Muscle of leg (tissue), 11 donors: ENCODE measurements around the gene CACNA2D4. TPM values are rescaled to one million over a fixed set of nuclear protein-coding genes. Genes with fewer than 3 reads are reported as not detected.

Experiments used
- DNase-seq: peaks from one replicate; pipeline ENCODE4 v3.0.0; 2013
- H3K27ac ChIP-seq: one replicate; pipeline ENCODE4 v1.5.1; 2013; ENCODE audit warnings: mild to moderate bottlenecking, low read length, control low read depth
- H3K27me3 ChIP-seq: one replicate; pipeline ENCODE4 v1.6.1; 2013; ENCODE audit warnings: low read length; ENCODE audit not compliant: control insufficient read depth, insufficient read depth
- H3K36me3 ChIP-seq: one replicate; pipeline ENCODE4 v1.6.1; 2013; ENCODE audit warnings: low read length; ENCODE audit not compliant: control insufficient read depth, insufficient read depth
- H3K4me1 ChIP-seq: one replicate; pipeline ENCODE4 v1.6.1; 2013; ENCODE audit warnings: low read length; ENCODE audit not compliant: control insufficient read depth, insufficient read depth
- H3K4me3 ChIP-seq: one replicate; pipeline ENCODE4 v1.5.1; 2013; ENCODE audit warnings: low read length, control low read depth
- H3K9me3 ChIP-seq: replicated peaks from 2 replicates; pipeline ENCODE4 v1.6.1; 2013; ENCODE audit warnings: low read depth, low read length; ENCODE audit not compliant: control insufficient read depth
- WGBS: methylation state at CpG from one replicate; pipeline ENCODE4 v1.1.5; 2013; ENCODE audit warnings: missing lambda C conversion rate; ENCODE audit not compliant: insufficient coverage; 5-methylcytosine and 5-hydroxymethylcytosine counted together
- polyA plus RNA-seq, 8 donors: library from polyadenylated mRNA; unstranded; fragments of 120-200 nt; gene quantifications; one replicate each; pipeline versions ENCODE4 v1.2.1 to v1.2.3, GENCODE V29; 2013; ENCODE audit warnings: inconsistent platforms in 1 of 8, low replicate concordance in 1 of 8; ENCODE audit not compliant: insufficient read length in 8 of 8, insufficient read depth in 1 of 8
- total RNA-seq: library from RNA; stranded (reverse); fragments of 120-200 nt; gene quantifications from one replicate; pipeline ENCODE4 v1.2.4, GENCODE V29; 2013

The CACNA2D4 gene
- total and polyA plus RNA-seq, 9 donors: 1.4 to 4.2 (median 2.6) TPM

- WGBS: 92% methylated on average over 22 of the region's 24 CpGs
- Histone ChIP-seq H3K9me3 (no peaks in the 10 kb centered on the region), H3K36me3 (no peaks in the 10 kb centered on the region), H3K4me3 (no peak overlapping the region), H3K27ac (no peak overlapping the region), H3K4me1 (no peaks in the 10 kb centered on the region), H3K27me3 (peaks cover 5% of the 10 kb centered on the region)
- DNase-seq: no peak
Observed at GRCh38 chr12:1870998-1871917, 47.2 kb downstream of the CACNA2D4 start.

DNA sequence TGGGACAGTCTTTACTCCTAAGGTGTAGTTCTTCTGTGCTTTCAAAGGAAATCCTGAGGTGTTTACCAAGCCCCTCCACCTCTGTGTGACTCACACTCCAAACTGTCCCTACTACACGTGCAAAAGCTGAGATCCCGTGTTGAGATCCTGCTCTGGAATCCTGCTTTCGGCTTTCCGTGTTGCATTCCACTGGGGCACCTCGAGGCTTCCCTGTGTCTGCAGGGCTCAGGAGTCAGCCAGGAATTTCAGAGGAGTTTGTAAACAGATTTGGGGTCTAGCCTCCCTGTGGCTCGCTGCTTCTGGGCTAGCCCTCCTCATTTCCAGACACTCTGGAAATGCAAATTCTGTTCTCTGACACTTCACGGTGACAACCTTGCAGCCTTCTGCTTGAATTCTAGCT, 48.4 kb downstream of the CACNA2D4 start:
- no peak for DNase-seq
- Histone ChIP-seq H3K9me3 (no peaks in the 10 kb centered on the region), H3K27me3 (peaks cover 7% of the 10 kb centered on the region), H3K36me3 (no peaks in the 10 kb centered on the region), H3K27ac (no peak overlapping the region), H3K4me3 (no peak overlapping the region), H3K4me1 (no peaks in the 10 kb centered on the region)
- 55% methylated on average over 7 of the region's 7 CpGs for WGBS

DNA sequence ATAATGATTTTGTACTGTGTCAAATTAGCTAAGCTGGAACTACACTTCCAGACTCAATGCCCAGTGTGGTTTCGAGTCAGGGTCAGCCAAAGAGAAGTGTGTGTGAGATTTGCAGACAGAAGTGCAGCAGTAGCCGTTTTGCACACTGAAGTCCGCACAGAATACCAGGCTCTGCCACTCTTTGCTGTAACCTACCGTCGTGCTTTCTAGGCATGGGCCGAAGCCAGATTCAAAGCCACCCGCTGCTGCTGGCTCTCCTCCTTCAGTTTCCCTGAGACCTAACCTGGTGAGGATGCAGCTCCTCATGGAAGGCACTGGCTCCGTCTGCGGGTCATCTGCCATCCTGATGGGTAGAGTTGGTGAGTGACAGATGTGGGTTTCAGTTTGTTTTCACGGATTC, 49.3 kb downstream of the CACNA2D4 start:
- Histone ChIP-seq H3K9me3 (no peaks in the 10 kb centered on the region), H3K4me1 (no peaks in the 10 kb centered on the region), H3K27ac (no peak overlapping the region), H3K4me3 (no peak overlapping the region), H3K36me3 (no peaks in the 10 kb centered on the region), H3K27me3 (peaks cover 15% of the 10 kb centered on the region)
- 85% methylated on average over 7 of the region's 10 CpGs for WGBS
- DNase-seq: no peak

DNA sequence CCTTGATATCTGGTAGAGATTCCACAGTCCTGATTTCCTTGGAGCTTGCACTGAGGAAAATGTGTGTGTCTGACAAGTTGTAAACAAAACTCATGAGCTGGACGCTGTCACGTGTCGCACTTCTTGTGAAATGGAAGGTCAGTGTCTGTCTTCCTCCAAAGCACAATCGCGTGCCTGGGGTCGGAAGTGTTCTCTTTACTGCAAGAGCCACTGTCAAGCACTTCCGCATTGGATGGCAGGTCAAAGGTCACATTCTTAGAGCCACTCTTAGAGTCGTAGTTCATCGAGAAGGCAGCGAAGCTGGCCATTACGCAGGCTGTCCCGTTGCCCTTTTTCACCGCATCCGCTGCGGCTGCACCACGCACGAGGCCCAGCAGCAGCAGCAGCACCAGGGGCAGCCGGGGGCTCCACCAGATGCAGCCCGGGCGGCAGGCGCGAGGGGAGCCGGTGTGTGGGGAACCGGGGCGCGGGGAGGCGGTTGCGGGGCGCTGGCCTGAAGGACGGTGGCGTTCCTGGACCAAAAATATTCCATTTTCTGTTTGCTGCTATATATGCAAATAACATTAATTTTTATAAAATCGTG, 53.1 kb downstream of the CACNA2D4 start:
- H3K27me3 ChIP-seq: peaks cover 18% of the 10 kb centered on the region
- 83% methylated on average over 23 of the region's 32 CpGs for WGBS

DNA sequence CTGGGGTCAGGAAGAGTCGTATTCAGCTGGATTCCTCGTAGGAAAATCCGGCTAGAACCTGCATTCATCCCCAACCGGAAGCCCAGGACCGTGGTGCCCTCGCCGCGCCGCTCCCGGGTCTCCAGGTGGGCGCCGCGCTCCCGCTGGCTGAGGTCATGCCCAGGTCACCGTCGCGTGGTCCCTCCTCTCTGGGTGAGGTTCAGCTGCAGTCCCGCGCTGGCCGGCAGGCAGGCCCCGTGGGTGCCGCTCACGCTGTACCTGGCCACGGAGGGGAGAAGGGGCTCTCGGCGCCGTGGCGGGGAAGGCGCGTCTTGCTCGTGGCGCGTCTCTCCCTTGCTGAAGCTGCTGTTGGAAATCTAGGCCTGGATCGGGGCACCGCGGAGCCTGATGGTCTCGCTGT, 53.6 kb downstream of the CACNA2D4 start:
- 55% methylated on average over 35 of the region's 37 CpGs for WGBS
- H3K27me3 ChIP-seq: peaks cover 16% of the 10 kb centered on the region
- no peaks in the 10 kb centered on the region for H3K9me3 ChIP-seq

More for the DNA sequence above, 53.1 kb downstream of the CACNA2D4 start:
- Histone ChIP-seq H3K36me3 (no peaks in the 10 kb centered on the region), H3K4me1 (no peaks in the 10 kb centered on the region), H3K27ac (no peak overlapping the region), H3K4me3 (no peak overlapping the region), H3K9me3 (no peaks in the 10 kb centered on the region)
- no peak for DNase-seq

DNA sequence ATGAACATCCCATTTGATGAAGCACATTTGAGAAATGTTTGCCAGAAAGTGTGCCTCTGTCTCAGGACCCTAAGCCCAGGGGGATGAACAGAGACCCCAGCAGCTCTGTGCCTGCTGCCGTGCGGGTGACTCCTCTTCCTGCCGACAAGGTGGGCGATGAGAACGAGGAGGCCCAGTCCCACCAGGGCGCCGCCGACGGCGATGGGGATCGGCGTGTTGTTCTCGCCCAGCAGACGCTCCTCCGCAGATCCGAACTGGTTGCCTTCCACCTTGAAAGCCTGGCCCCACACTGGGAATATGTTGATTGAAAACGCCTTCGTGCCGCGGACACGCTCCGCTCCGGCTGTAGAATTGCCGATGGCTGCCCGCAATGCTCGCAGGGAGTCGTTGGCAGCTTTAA, 54.0 kb downstream of the CACNA2D4 start:
- H3K36me3 ChIP-seq: no peaks in the 10 kb centered on the region
- no peaks in the 10 kb centered on the region for H3K9me3 ChIP-seq
- no peaks in the 10 kb centered on the region for H3K4me1 ChIP-seq
- WGBS: 59% methylated on average over 27 of the region's 27 CpGs
- H3K4me3 ChIP-seq: no peak overlapping the region
- no peak for DNase-seq
- H3K27me3 ChIP-seq: peaks cover 16% of the 10 kb centered on the region
- no peak overlapping the region for H3K27ac ChIP-seq

More for the DNA sequence above, 53.6 kb downstream of the CACNA2D4 start:
- DNase-seq: no peak
- Histone ChIP-seq H3K27ac (no peak overlapping the region), H3K4me1 (no peaks in the 10 kb centered on the region), H3K4me3 (no peak overlapping the region), H3K36me3 (no peaks in the 10 kb centered on the region)

- Histone ChIP-seq H3K4me3 (no peak overlapping the region), H3K36me3 (no peaks in the 10 kb centered on the region), H3K4me1 (no peaks in the 10 kb centered on the region), H3K9me3 (no peaks in the 10 kb centered on the region), H3K27ac (no peak overlapping the region), H3K27me3 (peaks cover 16% of the 10 kb centered on the region)
- 85% methylated on average over 12 of the region's 16 CpGs for WGBS
- no peak for DNase-seq
Observed at GRCh38 chr12:1863823-1864222, 54.6 kb downstream of the CACNA2D4 start.

- H3K27me3 ChIP-seq: peaks cover 16% of the 10 kb centered on the region
- H3K4me1 ChIP-seq: no peaks in the 10 kb centered on the region
- no peak for DNase-seq
- H3K9me3 ChIP-seq: no peaks in the 10 kb centered on the region
- no peak overlapping the region for H3K27ac ChIP-seq
- H3K4me3 ChIP-seq: no peak overlapping the region
- H3K36me3 ChIP-seq: no peaks in the 10 kb centered on the region
Observed at GRCh38 chr12:1862973-1863372, 55.5 kb downstream of the CACNA2D4 start.

GRCh38 chr12:1859643-1860042, 58.8 kb downstream of the CACNA2D4 start:
- WGBS: 70% methylated on average over 5 of the region's 7 CpGs
- DNase-seq: no peak
- no peak overlapping the region for H3K27ac ChIP-seq
- H3K4me3 ChIP-seq: no peak overlapping the region
- peaks cover 21% of the 10 kb centered on the region for H3K9me3 ChIP-seq
- H3K4me1 ChIP-seq: no peaks in the 10 kb centered on the region
- peaks cover 7% of the 10 kb centered on the region for H3K27me3 ChIP-seq
- no peaks in the 10 kb centered on the region for H3K36me3 ChIP-seq

DNA sequence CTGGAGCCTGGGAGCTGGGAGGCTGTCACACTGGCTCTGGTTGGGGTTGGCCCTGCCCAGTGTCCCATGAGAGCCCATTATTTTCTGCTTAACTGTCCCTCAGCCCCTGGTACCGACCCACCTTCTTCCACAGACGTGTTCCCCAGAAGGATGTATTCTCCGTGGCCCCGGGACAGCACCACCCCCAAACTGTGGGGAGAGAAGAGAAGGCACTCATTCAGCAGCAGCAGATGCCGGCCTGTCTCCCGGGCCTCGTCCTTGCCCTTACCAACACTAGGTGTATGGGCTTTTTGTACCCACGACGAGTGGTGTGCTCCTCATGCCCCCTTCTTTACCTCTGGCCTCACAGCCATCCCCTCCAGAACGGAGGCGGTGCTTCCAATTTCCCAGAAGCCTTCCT, 60.0 kb downstream of the CACNA2D4 start:
- Histone ChIP-seq H3K27me3 (no peaks in the 10 kb centered on the region), H3K4me1 (no peaks in the 10 kb centered on the region), H3K9me3 (peaks cover 26% of the 10 kb centered on the region), H3K4me3 (no peak overlapping the region), H3K36me3 (no peaks in the 10 kb centered on the region), H3K27ac (no peak overlapping the region)
- DNase-seq: no peak
- WGBS: 81% methylated on average over 7 of the region's 11 CpGs
